Activated naive CD4-positive, alpha-beta T cell (primary cell): ENCODE measurements around the gene AFF3.

Source experiments
- DNase-seq, 4 experiments: peaks; one replicate each; lab custom pipeline; 2025; lab: John Stamatoyannopoulos, UW

Gene AFF3

DNA sequence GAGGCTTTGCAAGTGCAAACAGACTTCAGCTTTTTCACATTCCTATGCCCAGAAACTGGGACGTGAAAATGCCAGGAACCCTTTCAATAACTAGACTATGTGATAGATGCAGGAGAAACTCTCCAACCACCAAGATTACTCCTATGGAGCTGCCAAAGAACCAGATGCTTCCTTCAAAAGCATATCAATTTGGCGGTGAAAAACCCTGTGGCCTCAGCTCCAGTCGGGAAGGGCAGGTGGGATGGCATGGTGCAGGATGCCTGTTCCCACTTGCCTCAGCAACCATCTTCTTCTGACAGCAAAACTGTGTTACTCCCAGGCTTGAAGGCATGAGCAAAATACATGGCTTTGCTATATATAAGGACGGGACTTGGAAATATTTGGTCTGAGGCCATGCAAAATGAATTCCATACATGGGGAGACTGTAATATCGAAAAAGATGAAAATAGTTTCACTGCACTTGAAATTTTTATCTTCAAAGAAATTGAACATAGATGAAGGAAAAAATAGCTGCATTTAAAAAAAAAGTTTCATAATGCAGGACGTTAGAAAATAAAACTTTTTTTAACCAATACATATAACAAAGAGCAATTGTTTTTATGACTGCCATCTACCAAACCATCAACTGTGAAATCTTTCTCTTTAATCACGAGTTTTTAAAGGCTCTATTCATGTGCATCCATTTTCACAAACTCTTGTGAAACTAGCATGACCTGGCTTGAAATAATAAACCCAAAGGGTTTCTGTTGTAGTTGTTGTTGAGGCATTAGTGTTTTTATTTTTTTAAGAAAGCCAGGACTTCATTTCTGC lies 99.1 kb downstream of the AFF3 start:
- DNase-seq, result no peak

DNA sequence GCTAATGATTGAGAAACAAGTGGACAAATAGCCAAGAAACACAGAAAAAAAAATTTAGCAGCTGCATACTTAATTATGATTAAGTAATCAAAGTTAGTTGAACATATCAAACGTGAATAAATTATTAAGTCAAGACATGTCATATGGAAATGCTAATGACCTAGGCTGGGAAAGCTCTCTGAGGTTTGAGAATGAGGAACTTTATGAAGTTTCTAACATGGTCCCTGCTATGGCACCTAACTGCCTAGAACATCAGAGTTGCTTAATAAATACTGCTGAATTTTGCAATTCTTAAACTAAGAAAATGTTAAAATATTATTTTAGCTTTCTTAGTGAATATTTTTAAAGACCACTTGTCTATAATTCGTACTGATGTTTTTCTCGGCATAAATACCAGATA lies 99.8 kb downstream of the AFF3 start:
- no peak for DNase-seq

DNA sequence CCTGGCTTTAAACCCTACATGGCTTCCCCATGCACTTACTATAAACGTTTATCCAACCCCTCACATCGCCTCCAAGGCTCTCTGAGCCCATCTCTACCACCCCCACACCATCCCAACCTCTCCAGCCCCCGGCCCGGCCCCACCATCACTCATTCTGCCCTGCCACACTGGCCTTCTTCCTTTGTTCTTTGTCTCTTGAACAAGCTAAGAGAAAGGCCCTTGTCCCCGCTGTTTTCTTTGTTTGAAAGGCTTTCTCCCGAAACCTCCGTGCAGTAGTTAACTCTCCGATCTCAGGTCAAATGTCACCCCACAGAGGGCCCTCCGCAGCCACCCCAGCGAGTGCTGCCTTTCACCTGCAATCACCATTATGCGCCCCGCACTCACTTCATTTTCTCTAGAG lies 100.4 kb downstream of the AFF3 start:
- DNase-seq, result no peak

DNA sequence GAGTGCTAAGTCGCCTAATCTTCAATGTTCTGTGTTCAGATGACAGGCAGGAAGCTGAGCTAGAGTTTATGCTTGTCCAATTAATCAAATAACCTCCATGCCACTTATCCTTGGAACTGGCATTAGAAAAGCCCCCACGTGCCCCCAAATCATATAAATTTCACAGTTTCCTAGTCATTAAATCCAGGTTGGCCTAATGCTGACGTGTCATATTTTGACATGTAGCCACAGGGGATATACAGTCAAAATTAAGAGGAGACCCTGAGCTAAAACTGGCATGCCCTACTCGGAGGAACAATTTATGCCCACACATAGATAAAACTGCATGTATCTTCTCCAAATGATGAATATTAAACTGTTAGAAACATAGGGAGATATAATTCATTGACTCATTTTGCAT lies 101.0 kb downstream of the AFF3 start:
- DNase-seq, result no peak

DNA sequence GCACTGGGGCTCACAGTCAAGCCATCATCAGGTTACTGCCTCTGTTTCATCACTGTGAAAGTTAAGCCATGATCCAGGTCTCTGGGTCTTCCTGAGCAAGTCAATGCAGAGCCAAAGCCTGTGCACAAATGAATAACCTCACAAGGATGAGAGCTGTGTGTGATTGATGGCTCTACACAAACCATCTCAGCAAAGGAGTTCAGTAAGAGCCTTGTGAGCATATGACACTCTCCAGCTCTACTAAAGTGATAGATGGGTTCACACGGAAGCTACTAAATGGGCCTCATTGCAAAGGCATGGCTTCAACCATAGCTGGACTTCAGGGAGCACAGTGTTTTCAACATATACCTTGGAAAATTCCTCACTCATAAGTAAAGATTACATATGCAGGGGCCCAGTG lies 101.5 kb downstream of the AFF3 start:
- no peak for DNase-seq

DNA sequence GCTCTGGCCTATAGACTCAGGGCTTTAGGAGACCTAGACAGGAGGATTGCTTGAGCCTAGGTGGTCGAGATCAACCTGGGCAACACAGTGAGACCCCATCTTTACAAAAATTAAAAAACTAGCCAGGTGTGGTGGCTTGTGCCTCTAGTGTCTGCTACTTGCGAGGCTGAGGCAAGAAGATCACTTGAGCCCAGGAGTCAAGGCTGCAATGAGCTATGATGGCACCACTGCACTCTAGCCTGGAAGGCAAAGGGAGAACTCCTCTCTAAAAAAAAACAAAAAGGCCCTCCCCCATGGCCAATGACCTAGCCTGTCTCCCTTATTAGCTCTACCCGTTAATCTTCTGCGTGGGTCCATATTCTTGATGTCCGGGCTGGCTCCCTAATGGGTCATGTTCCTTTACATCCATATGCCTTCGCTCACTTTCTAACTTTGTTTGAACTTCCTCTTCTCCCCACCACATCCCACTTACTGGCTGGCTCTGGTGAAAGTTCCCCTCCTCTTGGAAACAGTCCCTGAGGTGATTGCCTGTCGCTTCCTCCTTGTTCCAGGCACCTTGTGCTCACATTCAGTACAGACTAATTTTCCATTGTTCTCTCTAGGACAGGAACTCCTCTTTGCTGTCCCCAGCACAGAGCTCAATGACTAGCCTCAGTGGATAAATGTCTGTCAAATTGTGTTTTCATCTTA lies 103.0 kb downstream of the AFF3 start:
- DNase-seq, result no peak

DNA sequence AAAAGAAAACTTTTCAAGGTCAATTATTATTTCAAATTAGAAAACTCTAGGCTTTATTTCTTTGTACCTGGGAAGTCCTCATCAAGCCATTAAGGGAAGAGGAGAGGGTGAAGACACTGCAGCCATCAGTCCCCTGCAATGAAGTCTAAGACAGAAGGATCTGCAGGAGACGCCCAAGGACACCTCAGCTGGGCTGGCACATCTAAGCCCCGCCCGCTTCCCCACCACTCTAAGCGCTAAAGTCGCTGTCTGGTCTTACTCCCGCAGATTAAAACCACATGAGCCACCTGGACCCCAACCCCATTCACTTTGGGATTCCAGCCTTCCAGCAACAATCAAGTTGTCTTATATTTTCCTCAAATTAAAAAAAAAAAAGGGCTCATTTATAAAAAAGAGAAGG lies 104.4 kb downstream of the AFF3 start:
- DNase-seq, result no peak

DNA sequence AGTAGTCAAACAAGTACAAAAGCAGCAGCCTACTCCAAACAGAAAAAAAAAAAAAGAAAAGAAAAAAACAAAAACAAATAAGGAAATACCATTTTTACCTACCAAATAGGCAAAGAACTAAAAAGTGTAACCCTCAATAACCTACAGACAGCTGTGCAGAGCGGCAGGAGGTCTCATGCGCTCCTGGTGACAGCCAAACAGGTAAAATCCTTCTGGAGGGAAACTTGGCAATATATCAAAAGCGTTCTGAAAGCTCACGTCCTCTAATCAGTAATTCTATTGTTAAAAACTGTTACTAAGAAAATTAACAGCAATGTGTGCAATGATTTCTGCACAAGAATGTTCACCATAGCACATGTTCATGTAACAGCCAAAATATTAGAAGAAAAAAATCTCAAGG lies 105.6 kb downstream of the AFF3 start:
- DNase-seq, result no peak

DNA sequence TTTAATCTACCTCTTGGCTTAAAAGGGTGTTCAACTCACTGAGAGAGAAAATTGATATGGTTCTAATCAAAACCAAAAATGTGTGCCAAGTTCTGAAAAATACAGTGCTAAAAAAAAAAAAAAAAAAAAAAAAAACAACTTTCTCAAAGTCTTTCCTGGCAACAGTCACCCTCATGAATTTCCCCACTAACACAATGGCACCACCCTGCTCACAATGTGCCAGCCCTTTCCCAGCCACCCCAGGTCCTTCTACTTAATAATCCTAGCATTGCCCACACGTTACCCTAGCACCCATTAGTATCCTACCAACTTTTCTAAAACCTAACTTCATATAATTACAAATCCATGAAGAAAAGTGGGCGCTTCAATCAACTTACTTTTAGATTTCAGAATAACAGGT lies 106.4 kb downstream of the AFF3 start:
- no peak for DNase-seq

DNA sequence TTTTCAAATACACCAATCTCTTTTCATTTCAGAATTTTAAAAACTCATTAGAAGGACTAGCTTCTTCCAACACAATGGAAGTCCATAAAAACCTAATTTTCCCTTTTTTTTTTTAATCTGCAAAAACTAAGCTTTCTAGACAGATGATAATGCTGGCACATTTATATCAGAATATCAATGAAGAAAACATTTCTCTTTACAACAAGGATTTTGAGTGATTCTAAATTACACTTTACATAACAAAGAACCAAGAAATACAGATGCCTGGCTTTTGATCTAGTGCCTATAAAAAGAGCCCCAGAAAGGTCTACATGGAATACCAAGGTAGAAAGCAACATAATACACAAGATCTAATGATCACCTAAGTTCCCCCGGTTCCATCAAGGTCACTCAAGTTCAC lies 108.0 kb downstream of the AFF3 start:
- no peak for DNase-seq

DNA sequence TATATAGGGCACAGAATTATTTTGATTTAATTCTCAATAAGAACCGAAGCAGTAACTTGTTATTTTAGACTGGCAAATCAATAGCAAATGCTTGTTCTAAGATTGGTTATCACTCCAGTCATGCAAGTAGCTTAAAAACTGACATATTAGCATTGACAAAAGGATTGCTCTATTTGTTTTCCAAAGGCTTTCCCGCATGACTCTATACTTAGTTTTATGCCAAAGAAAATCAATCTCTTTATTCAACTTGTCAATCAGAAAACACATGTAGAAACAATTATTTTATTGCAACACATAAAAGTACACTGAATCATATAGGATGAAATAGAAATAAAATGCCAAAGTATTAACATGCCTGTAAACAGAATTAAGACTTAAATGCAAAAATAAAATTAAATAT lies 108.4 kb downstream of the AFF3 start:
- DNase-seq, result no peak

DNA sequence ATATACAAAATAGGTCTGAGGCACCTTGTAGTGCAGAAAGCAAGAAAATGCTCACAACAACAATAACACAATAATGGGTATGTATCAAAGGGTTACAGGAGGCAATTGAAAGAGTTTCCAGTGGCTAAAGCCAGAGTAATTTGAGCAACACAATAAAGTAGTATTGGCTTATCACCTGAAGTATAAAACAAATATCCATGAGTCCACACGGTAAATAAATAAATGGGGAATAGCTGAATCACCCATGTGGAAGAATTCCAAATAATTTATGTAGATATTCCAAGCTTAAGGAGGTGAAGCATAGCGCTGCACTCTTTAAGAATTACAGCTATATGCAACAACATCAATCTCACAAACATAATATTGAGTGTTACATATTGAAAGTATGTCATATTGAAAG lies 110.8 kb downstream of the AFF3 start:
- no peak for DNase-seq

DNA sequence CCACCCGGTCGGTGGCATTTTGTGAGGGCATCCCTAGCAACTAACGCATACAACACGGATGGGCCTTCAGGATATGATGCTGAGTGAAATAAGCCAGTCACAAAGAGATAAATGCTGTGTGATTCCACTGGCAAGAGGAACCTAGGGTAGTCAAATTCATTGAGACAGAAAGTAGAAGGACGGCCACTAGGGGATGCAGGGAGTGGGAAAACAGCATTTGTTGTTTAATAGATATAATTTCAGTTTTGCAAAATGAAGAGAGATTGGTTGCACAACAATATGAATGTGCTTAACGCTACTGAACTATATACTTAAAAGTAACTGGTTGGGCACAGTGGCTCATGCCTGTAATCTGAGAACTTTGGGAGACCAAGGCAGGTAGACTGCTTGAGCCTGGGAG lies 112.9 kb downstream of the AFF3 start:
- DNase-seq, result no peak

DNA sequence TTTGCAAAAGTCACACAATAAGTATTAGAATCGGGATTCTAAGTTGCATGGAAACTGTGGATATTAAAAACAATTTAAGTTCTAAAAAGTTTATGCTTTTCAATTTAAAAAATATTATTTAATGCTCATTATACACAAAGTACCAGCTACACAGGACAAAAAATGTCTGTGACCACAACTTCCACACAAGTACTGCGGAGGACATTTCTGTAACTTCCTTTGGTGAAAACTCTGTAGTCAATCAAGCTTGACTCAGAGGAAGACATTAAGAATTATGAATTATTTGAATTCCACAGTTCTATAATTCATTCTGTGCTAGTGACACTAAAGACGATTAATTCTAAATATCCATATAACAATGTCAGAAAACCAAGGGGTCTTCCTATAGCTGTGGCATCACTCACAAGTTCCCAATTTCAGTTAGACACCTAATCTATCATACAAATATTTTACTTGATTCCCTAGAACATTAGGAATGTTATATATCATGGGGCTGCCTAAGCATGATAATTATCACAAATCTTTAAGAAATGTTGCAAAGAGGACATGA lies 120.5 kb downstream of the AFF3 start:
- no peak for DNase-seq

DNA sequence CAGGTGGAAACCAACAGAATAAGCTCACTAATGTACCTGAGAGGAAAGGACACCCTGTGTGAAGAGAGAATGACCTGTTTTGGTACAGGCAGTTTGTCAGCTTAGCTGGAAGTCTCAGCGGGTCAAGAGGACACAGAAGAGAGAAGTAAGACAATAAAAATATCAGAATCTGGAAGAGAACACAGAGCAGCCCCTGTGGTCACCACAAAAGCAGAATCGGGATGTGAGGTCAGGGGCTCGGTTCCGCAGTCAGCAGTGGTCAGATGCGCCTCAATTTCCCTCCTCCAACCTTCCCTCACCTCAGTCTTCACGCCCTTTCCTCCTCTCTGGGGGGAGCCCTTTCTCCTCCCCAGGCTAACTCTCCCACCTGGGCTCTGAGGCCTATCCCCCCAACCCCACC lies 122.9 kb downstream of the AFF3 start:
- DNase-seq, result no peak

DNA sequence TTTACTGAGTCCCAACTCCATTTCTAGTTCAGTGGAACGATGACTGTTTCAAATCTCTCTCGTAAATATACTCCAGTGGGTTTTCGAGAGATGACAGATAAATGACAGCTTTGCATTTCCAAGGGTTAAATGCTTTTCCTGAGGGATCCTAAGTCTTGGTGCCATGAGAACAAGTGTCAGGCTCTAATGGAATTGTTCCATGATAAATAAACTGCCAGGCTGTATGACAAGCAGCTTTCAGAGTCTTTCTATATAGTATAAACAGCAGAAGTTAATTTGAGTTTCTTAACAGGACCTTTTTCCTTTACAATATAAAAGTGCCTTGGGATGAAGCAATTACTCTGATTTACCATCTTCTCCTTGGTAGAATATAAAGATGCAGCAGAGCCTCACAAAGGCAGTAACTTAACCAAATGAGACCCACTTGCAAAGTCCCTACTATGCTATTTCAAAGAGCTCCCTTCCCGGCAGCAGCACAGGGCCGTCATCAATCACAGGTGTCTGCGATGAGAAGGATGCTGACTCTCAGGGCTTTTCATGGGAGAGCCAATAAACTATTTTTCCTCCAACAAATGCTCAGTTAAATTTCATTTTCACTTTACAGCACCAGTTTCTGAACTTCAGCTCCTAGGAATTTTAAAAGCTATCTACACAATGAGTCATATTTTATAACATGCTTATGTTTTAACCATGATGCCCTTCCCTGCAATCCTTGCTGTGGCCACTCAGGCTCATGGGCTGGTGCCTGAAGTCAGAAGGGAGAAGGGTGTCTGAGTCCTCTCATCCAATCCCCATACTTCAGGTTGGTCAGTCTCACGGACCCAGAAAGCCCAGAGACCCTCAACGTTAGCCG lies 123.8 kb downstream of the AFF3 start:
- no peak for DNase-seq

DNA sequence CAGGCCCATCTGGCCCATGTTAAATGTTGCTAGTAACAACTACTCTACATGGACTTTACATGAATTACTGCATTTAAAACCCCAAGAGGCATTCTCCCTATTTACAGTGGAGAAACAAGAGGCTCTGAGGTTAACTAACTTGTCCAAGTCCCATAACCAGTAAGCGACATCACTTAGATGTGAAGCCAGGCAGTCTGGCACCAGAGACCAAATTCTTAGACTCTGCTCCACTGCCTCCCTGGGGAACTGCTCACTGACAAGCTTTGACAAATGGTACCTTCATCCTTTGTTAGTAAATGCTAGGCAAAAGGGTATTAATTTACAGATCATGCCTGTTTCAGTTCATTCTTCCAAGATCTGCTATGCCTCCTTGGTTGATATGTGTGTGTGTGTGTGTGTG lies 124.8 kb downstream of the AFF3 start:
- no peak for DNase-seq

DNA sequence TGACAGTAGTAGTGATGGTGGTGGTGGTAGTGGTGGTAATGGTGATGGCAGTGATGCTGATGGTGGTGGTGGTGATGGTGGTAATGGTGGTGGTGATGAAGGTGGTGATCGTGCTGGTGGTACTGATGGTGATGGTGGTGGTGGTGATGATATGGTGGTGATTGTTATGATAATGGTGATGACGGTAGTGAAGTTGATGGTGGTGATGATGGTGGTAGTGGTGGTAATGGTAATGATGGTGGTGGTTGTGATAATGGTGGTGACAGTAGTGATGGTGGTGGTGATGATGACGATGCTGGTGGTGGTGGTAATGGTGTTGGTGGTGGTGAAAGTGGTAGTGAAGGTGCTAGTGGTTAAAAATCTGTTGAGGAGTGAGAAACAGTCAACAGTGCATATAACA lies 125.6 kb downstream of the AFF3 start:
- DNase-seq, result no peak

DNA sequence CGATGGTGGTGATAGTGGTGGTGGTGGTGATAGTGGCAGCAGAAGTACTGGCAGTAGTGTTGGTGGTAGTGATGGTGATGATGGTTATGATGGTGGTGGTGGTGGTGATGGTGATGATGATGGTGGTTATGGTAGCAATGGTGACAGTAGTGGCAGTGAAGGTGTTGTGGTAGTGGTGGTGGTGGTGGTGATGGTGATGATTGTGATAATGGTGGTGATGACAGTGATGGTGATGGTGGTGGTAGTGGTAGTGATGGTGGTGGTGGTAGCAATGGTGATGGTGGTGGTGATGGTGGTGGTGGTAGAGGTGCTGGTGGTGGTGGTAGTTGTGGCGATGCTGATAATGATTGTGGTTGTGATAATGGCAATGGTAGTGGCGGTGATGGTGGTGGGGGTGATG lies 126.5 kb downstream of the AFF3 start:
- DNase-seq, result no peak

DNA sequence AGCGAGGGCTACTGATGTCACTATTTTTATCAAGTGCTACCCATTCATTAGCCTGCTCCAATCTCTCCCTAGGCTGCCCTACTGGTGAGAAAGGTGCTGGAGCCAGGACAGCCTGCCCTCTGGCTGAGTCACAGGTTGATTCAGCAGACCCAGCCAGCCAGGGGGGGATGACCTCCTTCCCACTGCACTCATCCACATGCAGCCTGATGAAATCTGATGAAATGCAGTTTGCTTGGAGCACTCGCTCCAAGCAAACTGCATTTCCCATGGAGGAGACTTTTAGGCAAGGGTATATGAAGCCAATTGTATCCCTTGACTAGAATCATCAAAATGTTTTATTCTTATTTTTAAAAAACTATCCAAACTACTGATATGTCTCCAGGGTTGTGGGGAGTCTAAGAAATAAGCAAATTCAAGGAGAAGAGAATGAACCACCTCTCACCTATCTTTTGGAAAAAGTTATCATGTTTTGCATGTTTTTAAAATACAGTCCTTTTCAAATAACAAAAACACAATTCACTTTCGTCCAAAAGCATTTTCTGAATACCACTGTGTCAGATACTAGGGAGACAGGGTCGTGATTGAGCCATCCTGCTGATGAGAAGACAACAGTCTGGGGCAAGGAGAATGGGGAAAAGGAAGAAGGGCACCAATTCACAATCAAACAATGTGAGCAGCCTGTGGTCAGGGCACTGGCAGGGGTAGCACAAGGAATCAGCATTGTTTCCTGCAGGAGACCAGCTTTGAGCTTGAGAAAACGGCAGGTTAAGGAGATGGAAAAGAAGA lies 128.3 kb downstream of the AFF3 start:
- no peak for DNase-seq

DNA sequence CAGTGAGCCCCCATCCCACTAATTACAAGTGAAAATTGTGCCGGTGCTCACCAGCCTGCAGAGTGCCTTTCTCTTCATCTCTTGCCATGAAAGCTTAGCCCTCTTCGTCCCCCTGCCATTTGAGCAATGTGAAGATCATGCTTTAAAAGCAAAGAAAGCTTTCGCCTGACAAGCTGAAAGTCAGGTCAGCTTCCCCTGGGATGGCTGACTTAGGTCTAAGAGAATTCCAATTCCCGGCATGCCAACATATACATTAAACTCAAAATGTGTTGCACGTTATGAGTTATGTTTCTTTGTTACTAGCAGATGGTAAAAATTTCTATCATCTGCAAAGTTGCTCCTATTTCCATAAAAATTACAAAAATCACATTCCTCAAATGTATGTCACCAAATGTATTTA lies 129.8 kb downstream of the AFF3 start:
- no peak for DNase-seq

DNA sequence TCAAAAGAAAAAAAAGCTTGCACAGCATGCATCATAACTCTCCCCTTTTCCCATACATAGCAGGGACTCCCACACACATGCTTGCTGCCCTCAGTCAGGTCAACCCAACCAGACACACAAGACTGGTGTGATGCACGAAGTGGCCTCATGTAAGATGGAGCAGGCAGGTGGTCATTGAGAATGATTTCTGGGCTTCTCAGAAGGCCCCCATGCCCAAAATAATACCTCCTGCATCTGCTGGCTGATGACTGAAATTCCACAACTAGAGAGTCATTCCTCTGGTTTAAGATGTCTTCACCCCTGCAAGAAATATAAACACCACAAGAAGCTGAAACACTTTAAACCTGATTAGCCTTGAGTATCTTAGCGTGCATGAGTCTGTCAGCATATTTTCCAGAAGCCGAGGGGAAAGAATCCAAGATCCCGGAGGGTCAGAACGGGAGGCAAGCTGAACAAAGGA lies 131.1 kb downstream of the AFF3 start:
- no peak for DNase-seq
